Naive thymus-derived CD4-positive, alpha-beta T cell (primary cell): ENCODE measurements around the gene ABR. TPM values are rescaled to one million over a fixed set of nuclear protein-coding genes. Genes with fewer than 3 reads are reported as not detected.
A peak's percentile ranks its signal among the peaks of the same experiment; 100 is the strongest.
"Not testable (repeated sequence)": the region's sequence is repeated elsewhere in the genome, so short reads cannot be mapped to it uniquely, and the experiment has no call there.

Source experiments
- ATAC-seq: fragments of 150-1000 bp; cut with Tn5 transposase; 2 replicates; pipeline ENCODE4 v1.10.0; 2021; ENCODE audit warnings: mild to moderate bottlenecking, moderate library complexity
- CTCF ChIA-PET: fragments of 350-600 bp; sonication (Branson Sonifier 250); formaldehyde crosslinking; loops from one replicate; lab custom pipeline; 2021; ENCODE audit warnings: antibody characterized with exemption; lab: Charles Lee
- POLR2A ChIA-PET: fragments of 350-600 bp; sonication (Branson Sonifier 250); formaldehyde crosslinking; loops from one replicate; lab custom pipeline; 2021; ENCODE audit warnings: antibody characterized with exemption, inconsistent platforms; lab: Charles Lee
- DNase-seq, 9 donors: peaks; one replicate each; pipeline versions ENCODE4 v3.0.0 to v3.0.0-alpha.2; 2020 to 2022; ENCODE audit warnings: mixed read lengths in 1 of 9
- H3K27ac ChIP-seq: one replicate; pipeline ENCODE4 v1.7.0; 2013; ENCODE audit warnings: mild to moderate bottlenecking, low read depth, low read length, moderate library complexity
- H3K27me3 ChIP-seq, 2 donors: one replicate each; pipeline ENCODE4 v1.7.0; 2013; ENCODE audit warnings: low read length in 2 of 2, mild to moderate bottlenecking in 2 of 2, moderate library complexity in 2 of 2; ENCODE audit not compliant: control insufficient read depth in 2 of 2, insufficient read depth in 2 of 2
- H3K36me3 ChIP-seq, 3 experiments: 1 replicate in 2 of 3; 2 replicates in 1 of 3; pipeline ENCODE4 v1.7.0; 2013; ENCODE audit warnings: low read length in 3 of 3, mild to moderate bottlenecking in 3 of 3, moderate library complexity in 1 of 3; ENCODE audit not compliant: insufficient read depth in 3 of 3, control insufficient read depth in 2 of 3
- H3K4me1 ChIP-seq, 2 donors: one replicate each; pipeline ENCODE4 v1.7.0; 2013; ENCODE audit warnings: low read length in 2 of 2, mild to moderate bottlenecking in 2 of 2, moderate library complexity in 1 of 2; ENCODE audit not compliant: control insufficient read depth in 2 of 2, insufficient read depth in 2 of 2
- H3K4me3 ChIP-seq: 2 replicates; pipeline ENCODE4 v1.7.0; 2013; ENCODE audit warnings: mild to moderate bottlenecking, low read length
- H3K9me3 ChIP-seq, 3 experiments: 1 replicate in 2 of 3; 2 replicates in 1 of 3; pipeline ENCODE4 v1.7.0; 2013; ENCODE audit warnings: low read length in 3 of 3; ENCODE audit not compliant: control insufficient read depth in 2 of 3
- H3K27ac Mint-ChIP-seq, 9 donors: one replicate each; pipeline ENCODE4 v1.8.0; 2020 to 2022; ENCODE audit warnings: mixed read lengths in 9 of 9, mild to moderate bottlenecking in 8 of 9, moderate library complexity in 5 of 9, inconsistent platforms in 2 of 9
- H3K27me3 Mint-ChIP-seq, 5 donors: one replicate each; pipeline ENCODE4 v1.8.0; 2021 to 2022; ENCODE audit warnings: mixed read lengths in 5 of 5, mild to moderate bottlenecking in 1 of 5
- H3K36me3 Mint-ChIP-seq, 5 donors: one replicate each; pipeline ENCODE4 v1.8.0; 2020 to 2022; ENCODE audit warnings: mixed read lengths in 5 of 5, mild to moderate bottlenecking in 3 of 5, inconsistent platforms in 1 of 5
- H3K4me1 Mint-ChIP-seq, 7 donors: one replicate each; pipeline ENCODE4 v1.8.0; 2020 to 2022; ENCODE audit warnings: mixed read lengths in 7 of 7, mild to moderate bottlenecking in 3 of 7, inconsistent platforms in 1 of 7
- H3K4me3 Mint-ChIP-seq, 10 donors: one replicate each; pipeline ENCODE4 v1.8.0; 2020 to 2022; ENCODE audit warnings: mild to moderate bottlenecking in 10 of 10, mixed read lengths in 10 of 10, moderate library complexity in 6 of 10, inconsistent platforms in 2 of 10
- H3K9me3 Mint-ChIP-seq, 11 donors: one replicate each; pipeline ENCODE4 v1.8.0; 2020 to 2022; ENCODE audit warnings: mixed read lengths in 11 of 11, mild to moderate bottlenecking in 4 of 11, inconsistent platforms in 1 of 11, moderate library complexity in 1 of 11
- intact Hi-C, 2 donors: fragments of 100-400 bp; cut with micrococcal nuclease; formaldehyde crosslinking; loops; one replicate each; pipeline ENCODE4 v1.15.1; 2023
- polyA plus RNA-seq, 2 donors: library from polyadenylated mRNA; unstranded; fragments of 300-500 nt; fragmentation: Illumina TruSeq; gene quantifications; one replicate each; pipeline ENCODE4 v1.2.3, GENCODE V29; 2021
- total RNA-seq, 6 experiments: library from RNA in 5 of 6; stranded (reverse) in 5 of 6; gene quantifications; 1 replicate in 5 of 6; 2 replicates in 1 of 6; pipeline ENCODE4 v1.2.3 and lab custom pipeline; 2021 to 2026

The ABR gene
- total and polyA plus RNA-seq, 7 experiments from 2014 or later = 13.1 to 152 (median 139) TPM

DNA sequence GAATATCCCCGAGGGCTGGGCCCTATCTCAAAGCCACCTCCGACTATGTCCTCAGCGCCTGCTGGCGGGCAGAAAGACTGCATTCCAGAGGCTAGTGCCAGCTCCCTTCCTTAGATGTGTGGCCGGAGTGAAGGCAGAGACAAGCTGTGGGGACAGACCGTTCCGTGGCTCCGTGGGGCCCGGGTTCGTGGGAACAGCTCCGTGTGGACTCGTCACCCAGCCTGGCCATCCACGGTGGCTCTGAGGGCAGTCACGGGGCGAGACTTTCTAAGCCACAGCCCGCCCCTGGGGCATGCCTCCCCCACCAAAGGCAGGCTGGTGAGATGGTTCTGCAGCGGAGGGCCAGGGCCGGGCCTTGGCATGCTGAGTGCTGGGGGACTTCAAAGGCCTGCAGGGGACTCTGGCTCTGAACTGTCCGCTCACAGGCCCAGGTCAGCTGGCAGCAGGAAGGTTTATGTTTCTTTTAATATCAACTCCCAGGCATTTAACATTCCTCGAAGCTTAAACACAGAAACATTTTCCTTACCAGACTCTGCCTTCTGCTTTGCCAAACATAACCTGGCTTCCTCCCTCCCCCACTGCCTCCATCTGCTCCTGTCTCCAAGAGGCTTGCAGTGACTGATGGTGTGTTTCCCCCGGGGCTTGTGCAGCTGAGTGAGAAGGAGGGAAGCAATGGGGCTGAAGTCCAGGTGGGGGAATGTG lies 132.5 kb downstream of the ABR start:
- Histone ChIP-seq H3K27me3 (no peaks in the 10 kb centered on the region), H3K27ac (no peak overlapping the region), H3K4me3 (no peak overlapping the region), H3K4me1 (no peaks in the 10 kb centered on the region), H3K36me3 (peaks cover 0 to 52% (median 0%) of the 10 kb centered on the region in 3 experiments), H3K9me3 (no peaks in the 10 kb centered on the region)
- CTCF ChIA-PET = no interaction called here
- H3K36me3 Mint-ChIP-seq = peaks cover 3 to 22% (median 5%) of the 10 kb centered on the region in 5 donors
- H3K4me1 Mint-ChIP-seq = peaks cover 0 to 9% (median 4%) of the 10 kb centered on the region in 7 donors
- no peak for DNase-seq
- H3K4me3 Mint-ChIP-seq = no peak overlapping the region
- POLR2A ChIA-PET = no interaction called here
- no peaks in the 10 kb centered on the region for H3K27me3 Mint-ChIP-seq
- intact Hi-C loops = no loop called here
- no peak overlapping the region for H3K27ac Mint-ChIP-seq
- H3K9me3 Mint-ChIP-seq = no peaks in the 10 kb centered on the region
- ATAC-seq = no peak

DNA sequence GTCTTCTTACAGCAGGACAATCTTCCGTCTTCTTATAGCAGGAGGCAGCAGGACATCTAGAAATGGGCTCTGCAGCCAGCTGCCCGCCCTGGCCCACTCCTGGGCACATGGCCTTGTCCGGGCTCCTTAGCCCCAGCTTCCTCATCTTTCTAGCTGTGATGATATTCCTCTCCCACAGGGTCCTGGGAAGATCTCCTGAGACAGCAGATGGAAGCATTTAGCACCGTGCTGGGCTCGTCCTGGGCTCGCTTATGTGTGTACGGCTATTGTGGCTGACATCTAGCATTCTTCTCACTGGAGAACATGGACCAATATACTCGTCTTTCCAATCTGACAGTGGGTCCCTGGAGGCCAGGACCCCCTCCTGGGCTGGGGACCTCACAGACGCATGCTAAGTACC lies 134.3 kb downstream of the ABR start:
- no peak for DNase-seq
- H3K36me3 Mint-ChIP-seq = peaks cover 5 to 22% (median 10%) of the 10 kb centered on the region in 5 donors
- POLR2A ChIA-PET = no interaction called here

DNA sequence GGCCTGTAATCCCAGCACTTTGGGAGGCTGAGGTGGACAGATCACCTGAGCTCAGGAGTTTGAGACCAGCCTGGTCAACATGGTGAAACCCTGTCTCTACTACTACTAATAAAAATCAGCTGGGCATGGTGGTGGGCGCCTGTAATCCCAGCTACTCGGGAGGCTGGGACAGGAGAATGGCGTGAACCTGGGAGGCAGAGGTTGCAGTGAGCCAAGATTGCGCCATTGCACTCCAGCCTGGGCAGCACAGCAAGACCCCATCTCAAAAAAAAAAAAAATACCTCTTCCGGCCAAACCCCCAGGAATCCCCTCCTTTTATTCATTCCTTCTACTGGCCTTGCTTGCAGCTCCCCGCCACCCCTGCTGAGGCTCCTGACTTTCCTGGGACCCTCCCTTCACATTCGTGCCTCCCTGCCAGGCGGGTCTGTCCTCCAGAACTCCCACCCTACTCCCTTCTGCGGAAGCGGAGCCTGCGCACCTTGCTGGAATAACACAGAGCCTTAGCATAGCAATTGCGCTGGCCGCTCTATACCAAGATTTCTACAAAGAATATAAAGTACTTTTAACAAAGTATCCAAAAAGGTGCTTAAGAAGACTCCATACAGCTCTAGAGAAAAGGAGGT lies 135.3 kb downstream of the ABR start:
- Mint-ChIP-seq H3K4me1 (peaks cover 0 to 13% (median 8%) of the 10 kb centered on the region in 7 donors), H3K36me3 (peaks cover 5 to 15% (median 10%) of the 10 kb centered on the region in 5 donors), H3K27ac (peak overlapping the region in 1 of 9 donors; percentile 14)
- intact Hi-C loops, H3K4me3 ChIP-seq, H3K9me3 Mint-ChIP-seq, DNase-seq, H3K27ac ChIP-seq, CTCF ChIA-PET, H3K4me3 Mint-ChIP-seq, H3K27me3 Mint-ChIP-seq, H3K27me3 ChIP-seq, ATAC-seq, H3K9me3 ChIP-seq, H3K4me1 ChIP-seq: not testable (repeated sequence)
- POLR2A ChIA-PET = interaction anchor here (1.5 kb wide), 1 partner anchor 12 kb away, joined by 3 read pairs; no protein-coding TSS in a partner anchor
- peaks cover 0 to 46% (median 0%) of the 10 kb centered on the region in 3 experiments for H3K36me3 ChIP-seq

More for the DNA sequence above, 134.3 kb downstream of the ABR start:
- Histone ChIP-seq H3K27ac (no peak overlapping the region), H3K27me3 (no peaks in the 10 kb centered on the region), H3K9me3 (no peaks in the 10 kb centered on the region), H3K4me1 (no peaks in the 10 kb centered on the region), H3K36me3 (peaks cover 0 to 50% (median 0%) of the 10 kb centered on the region in 3 experiments), H3K4me3 (no peak overlapping the region)
- Mint-ChIP-seq H3K4me1 (peaks cover 0 to 13% (median 8%) of the 10 kb centered on the region in 7 donors), H3K27ac (peak overlapping the region in 1 of 9 donors; percentile 1), H3K4me3 (no peak overlapping the region), H3K9me3 (no peaks in the 10 kb centered on the region), H3K27me3 (no peaks in the 10 kb centered on the region)
- CTCF ChIA-PET = no interaction called here
- ATAC-seq = no peak
- intact Hi-C loops = no loop called here

- no peaks in the 10 kb centered on the region for H3K9me3 ChIP-seq
- peaks cover 0 to 45% (median 0%) of the 10 kb centered on the region in 3 experiments for H3K36me3 ChIP-seq
- ChIA-PET POLR2A (interaction anchor here (1.5 kb wide), 1 partner anchor 13 kb away, joined by 3 read pairs; no protein-coding TSS in a partner anchor), CTCF (no interaction called here)
- ATAC-seq = no peak
- no peak overlapping the region for H3K27ac Mint-ChIP-seq
- no peaks in the 10 kb centered on the region for H3K4me1 ChIP-seq
- H3K4me3 Mint-ChIP-seq = no peak overlapping the region
- no peak overlapping the region for H3K4me3 ChIP-seq
- DNase-seq = no peak
- no peaks in the 10 kb centered on the region for H3K9me3 Mint-ChIP-seq
- H3K36me3 Mint-ChIP-seq = peaks cover 5 to 15% (median 10%) of the 10 kb centered on the region in 5 donors
- no peaks in the 10 kb centered on the region for H3K27me3 Mint-ChIP-seq
- H3K27ac ChIP-seq = no peak overlapping the region
- intact Hi-C loops = no loop called here
- H3K27me3 ChIP-seq = no peaks in the 10 kb centered on the region
- H3K4me1 Mint-ChIP-seq = peaks cover 0 to 13% (median 8%) of the 10 kb centered on the region in 7 donors
These were observed 136.1 kb downstream of the ABR start for GRCh38 chr17:1043601-1044251.

DNA sequence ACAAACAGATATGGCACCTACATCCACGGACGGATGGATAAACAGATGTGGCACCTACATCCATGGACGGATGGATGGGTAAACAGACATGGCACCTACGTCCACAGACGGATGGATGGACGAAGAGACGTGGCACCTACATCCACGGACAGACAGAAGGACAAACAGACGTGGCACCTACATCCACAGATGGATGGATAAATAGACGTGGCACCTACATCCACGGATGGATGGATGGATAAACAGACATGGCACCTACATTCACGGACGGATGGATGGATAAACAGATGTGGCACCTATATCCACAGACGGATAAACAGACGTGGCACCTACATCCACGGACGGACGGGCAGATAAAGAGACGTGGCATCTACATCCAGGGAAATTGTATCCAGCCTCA lies 137.3 kb downstream of the ABR start:
- no peaks in the 10 kb centered on the region for H3K27me3 Mint-ChIP-seq
- no peak for DNase-seq
- H3K9me3 ChIP-seq = no peaks in the 10 kb centered on the region
- H3K9me3 Mint-ChIP-seq = no peaks in the 10 kb centered on the region
- H3K4me3 ChIP-seq = no peak overlapping the region
- H3K27ac Mint-ChIP-seq = no peak overlapping the region
- POLR2A ChIA-PET = no interaction called here
- ATAC-seq = no peak
- peaks cover 0 to 45% (median 0%) of the 10 kb centered on the region in 3 experiments for H3K36me3 ChIP-seq
- peaks cover 5 to 15% (median 10%) of the 10 kb centered on the region in 5 donors for H3K36me3 Mint-ChIP-seq
- H3K4me1 Mint-ChIP-seq = peaks cover 0 to 13% (median 8%) of the 10 kb centered on the region in 7 donors
- H3K4me1 ChIP-seq = no peaks in the 10 kb centered on the region
- H3K27me3 ChIP-seq = no peaks in the 10 kb centered on the region
- no peak overlapping the region for H3K4me3 Mint-ChIP-seq
- intact Hi-C loops = no loop called here
- CTCF ChIA-PET = no interaction called here
- no peak overlapping the region for H3K27ac ChIP-seq

- no peak overlapping the region for H3K27ac Mint-ChIP-seq
- H3K27me3 ChIP-seq = no peaks in the 10 kb centered on the region
- POLR2A ChIA-PET = no interaction called here
- no peak for ATAC-seq
- intact Hi-C loops = no loop called here
- H3K9me3 Mint-ChIP-seq = no peaks in the 10 kb centered on the region
- CTCF ChIA-PET = no interaction called here
- no peaks in the 10 kb centered on the region for H3K27me3 Mint-ChIP-seq
- DNase-seq = no peak
- no peak overlapping the region for H3K4me3 ChIP-seq
- no peaks in the 10 kb centered on the region for H3K4me1 ChIP-seq
- peaks cover 5 to 15% (median 10%) of the 10 kb centered on the region in 5 donors for H3K36me3 Mint-ChIP-seq
- H3K9me3 ChIP-seq = no peaks in the 10 kb centered on the region
- H3K4me3 Mint-ChIP-seq = no peak overlapping the region
- peaks cover 0 to 40% (median 0%) of the 10 kb centered on the region in 3 experiments for H3K36me3 ChIP-seq
- peaks cover 0 to 13% (median 8%) of the 10 kb centered on the region in 7 donors for H3K4me1 Mint-ChIP-seq
- no peak overlapping the region for H3K27ac ChIP-seq
These were observed 138.0 kb downstream of the ABR start for GRCh38 chr17:1041746-1042145.
